ENCODE data around the gene PRUNE2.

Gene PRUNE2

DNA sequence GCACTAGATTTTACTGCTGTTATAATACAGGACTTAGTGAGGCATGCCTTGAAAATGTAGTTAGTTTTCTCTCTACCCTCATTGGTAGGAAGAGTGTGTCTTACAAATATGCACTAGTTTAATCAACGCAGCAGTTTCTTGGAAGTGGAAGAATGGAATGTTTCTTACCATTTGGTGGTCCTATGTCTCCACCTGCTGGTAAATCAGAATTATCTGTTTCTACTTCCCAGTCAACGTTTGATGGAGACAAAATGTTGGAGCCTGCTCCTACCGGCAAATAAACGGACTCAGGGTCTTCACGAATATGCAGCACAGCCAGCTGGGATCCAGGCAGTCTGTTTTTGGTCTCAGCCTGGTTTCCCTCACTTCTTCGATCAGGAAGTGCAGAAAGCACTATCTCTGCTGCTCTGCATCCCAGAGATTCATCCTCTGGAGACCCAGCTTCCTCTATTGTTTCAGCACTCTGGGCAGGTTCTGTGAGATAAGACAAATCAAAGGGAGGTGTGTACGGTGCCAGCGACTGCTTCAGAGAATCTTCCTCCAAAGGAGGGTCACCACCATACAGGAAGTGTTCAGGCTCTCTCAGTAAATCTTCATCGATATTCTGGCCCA is 201.2 kb downstream of the PRUNE2 start:
- H3K9me2 ChIP-seq (replicated peaks; ENCODE audit: control insufficient read depth, low read length): no peaks in the 10 kb centered on the region
- peaks cover 14% of the 10 kb centered on the region for H3K4me1 ChIP-seq (ENCODE audit: control insufficient read depth, low read length)
- no peak overlapping the region for H3K4me3 ChIP-seq (ENCODE audit: low read length)
- no peaks in the 10 kb centered on the region for H3F3A ChIP-seq (ENCODE audit: control insufficient read depth, insufficient read depth)
- H3K27me3 ChIP-seq (ENCODE audit: control insufficient read depth, low read length): peaks cover 54% of the 10 kb centered on the region
- TF ChIP-seq CTCF (IDR thresholded peaks at IDR 0.05; ENCODE audit: low read depth, low read length, poor library complexity, severe bottlenecking) (peak; percentile 81), EZH2phosphoT487 (IDR thresholded peaks at IDR 0.05; ENCODE audit: borderline replicate concordance, low read length) (no peak)
- 0 out of 2 replicates have a peak overlapping the region, but pooled peaks have one; percentile 12 for H3K4me2 ChIP-seq (ENCODE audit: low read length)
- no peaks in the 10 kb centered on the region for H3K36me3 ChIP-seq (ENCODE audit: control insufficient read depth, low read length)
- H3K9me3 ChIP-seq (ENCODE audit: control insufficient read depth, insufficient read depth, low read length): no peaks in the 10 kb centered on the region
- no peaks in the 10 kb centered on the region for H3K79me2 ChIP-seq (ENCODE audit: control insufficient read depth, low read length)
- H4K20me1 ChIP-seq (ENCODE audit: control insufficient read depth, insufficient read depth, low read depth, low read length): no peaks in the 10 kb centered on the region
- no peak overlapping the region for H3K27ac ChIP-seq (ENCODE audit: low read depth, low read length)

- peak overlapping the region; percentile 33 for H3K4me2 ChIP-seq (ENCODE audit: low read length)
- H3F3A ChIP-seq (ENCODE audit: control insufficient read depth, insufficient read depth): no peaks in the 10 kb centered on the region
- no peak overlapping the region for H3K27ac ChIP-seq (ENCODE audit: low read depth, low read length)
- no peaks in the 10 kb centered on the region for H3K9me3 ChIP-seq (ENCODE audit: control insufficient read depth, insufficient read depth, low read length)
- no peaks in the 10 kb centered on the region for H3K79me2 ChIP-seq (ENCODE audit: control insufficient read depth, low read length)
- no peaks in the 10 kb centered on the region for H3K36me3 ChIP-seq (ENCODE audit: control insufficient read depth, low read length)
- no peaks in the 10 kb centered on the region for H3K9me2 ChIP-seq (replicated peaks; ENCODE audit: control insufficient read depth, low read length)
- no peaks in the 10 kb centered on the region for H4K20me1 ChIP-seq (ENCODE audit: control insufficient read depth, insufficient read depth, low read depth, low read length)
- H3K4me3 ChIP-seq (ENCODE audit: low read length): peak overlapping the region; percentile 16; the same call in 1 of the 2 replicates
- peaks cover 46% of the 10 kb centered on the region for H3K27me3 ChIP-seq (ENCODE audit: control insufficient read depth, low read length)
- peaks cover 14% of the 10 kb centered on the region for H3K4me1 ChIP-seq (ENCODE audit: control insufficient read depth, low read length)
- no peak for TF ChIP-seq CTCF (IDR thresholded peaks at IDR 0.05; ENCODE audit: low read depth, low read length, poor library complexity, severe bottlenecking)
- no peak for TF ChIP-seq EZH2phosphoT487 (IDR thresholded peaks at IDR 0.05; ENCODE audit: borderline replicate concordance, low read length)
Measured at GRCh38 chr9:76703270-76703669, 202.6 kb downstream of the PRUNE2 start.

GRCh38 chr9:76701441-76702039 is 204.4 kb downstream of the PRUNE2 start:
- Histone ChIP-seq H3F3A (ENCODE audit: control insufficient read depth, insufficient read depth) (no peaks in the 10 kb centered on the region), H3K9me2 (replicated peaks; ENCODE audit: control insufficient read depth, low read length) (no peaks in the 10 kb centered on the region), H3K4me2 (ENCODE audit: low read length) (no peak overlapping the region), H3K4me3 (ENCODE audit: low read length) (no peak overlapping the region), H3K4me1 (ENCODE audit: control insufficient read depth, low read length) (peaks cover 14% of the 10 kb centered on the region), H3K36me3 (ENCODE audit: control insufficient read depth, low read length) (no peaks in the 10 kb centered on the region), H4K20me1 (ENCODE audit: control insufficient read depth, insufficient read depth, low read depth, low read length) (no peaks in the 10 kb centered on the region), H3K9me3 (ENCODE audit: control insufficient read depth, insufficient read depth, low read length) (no peaks in the 10 kb centered on the region), H3K79me2 (ENCODE audit: control insufficient read depth, low read length) (no peaks in the 10 kb centered on the region), H3K27me3 (ENCODE audit: control insufficient read depth, low read length) (peaks cover 32% of the 10 kb centered on the region), H3K27ac (ENCODE audit: low read depth, low read length) (no peak overlapping the region)
- TF ChIP-seq EZH2phosphoT487 (IDR thresholded peaks at IDR 0.05; ENCODE audit: borderline replicate concordance, low read length) (no peak), CTCF (IDR thresholded peaks at IDR 0.05; ENCODE audit: low read depth, low read length, poor library complexity, severe bottlenecking) (no peak)
